GM12878 (cell line): ENCODE results near the gene LEFTY1. TPM values are rescaled to one million over a fixed set of nuclear protein-coding genes. Genes with fewer than 3 reads are reported as not detected.
A peak's percentile ranks its signal among the peaks of the same experiment; 100 is the strongest.

ENCODE experiments used
- ATF7 ChIP-seq: fragments of 450-650 bp; IDR thresholded peaks from 2 replicates; pipeline ENCODE4 v1.6.1; 2016; ENCODE audit warnings: low read depth, mild to moderate bottlenecking
- CBX5 ChIP-seq: sonication (generic); IDR thresholded peaks from 2 replicates; pipeline ENCODE4 v1.6.1; 2016; ENCODE audit warnings: low read depth, moderate library complexity, mild to moderate bottlenecking, inconsistent platforms
- EGR1 ChIP-seq, 2 experiments: IDR thresholded peaks; 1 replicate in 1 of 2; 2 replicates in 1 of 2; pipeline ENCODE4 v1.6.1; 2011 to 2012; ENCODE audit warnings: low read depth in 2 of 2, low read length in 2 of 2, borderline replicate concordance in 1 of 2, mild to moderate bottlenecking in 1 of 2, moderate library complexity in 1 of 2
- HDAC2 ChIP-seq: fragments of 200-600 bp; sonication (generic); IDR thresholded peaks from 2 replicates; pipeline ENCODE4 v1.6.1; 2017
- HSF1 ChIP-seq: fragments of 150-350 bp; IDR thresholded peaks from 2 replicates; pipeline ENCODE4 v1.6.1; 2014; ENCODE audit warnings: mild to moderate bottlenecking, low read depth, low read length
- IKZF1 ChIP-seq: fragments of 450-650 bp; conservative IDR thresholded peaks from 2 replicates; pipeline ENCODE4 v1.6.1; 2017; ENCODE audit warnings: antibody characterized with exemption, mild to moderate bottlenecking
- MAX ChIP-seq: IDR thresholded peaks from 2 replicates; pipeline ENCODE4 v1.6.1; 2012; ENCODE audit warnings: low read depth, low read length, improper control_type of control experiment
- MLLT1 ChIP-seq: fragments of 450-650 bp; IDR thresholded peaks from 2 replicates; pipeline ENCODE4 v1.6.1; 2016; ENCODE audit warnings: mild to moderate bottlenecking
- MXI1 ChIP-seq: fragments of 150-350 bp; IDR thresholded peaks from 2 replicates; pipeline ENCODE4 v1.6.1; 2011; ENCODE audit warnings: low read depth, mild to moderate bottlenecking, inconsistent platforms, low read length, improper control_type of control experiment
- NBN ChIP-seq: fragments of 450-650 bp; IDR thresholded peaks from 2 replicates; pipeline ENCODE4 v1.6.1; 2016
- NFYA ChIP-seq: IDR thresholded peaks from 2 replicates; pipeline ENCODE4 v1.6.1; 2011; ENCODE audit warnings: low read depth, mild to moderate bottlenecking, low read length, improper control_type of control experiment, borderline replicate concordance
- NR2F1 ChIP-seq: fragments of 450-650 bp; conservative IDR thresholded peaks from 2 replicates; pipeline ENCODE4 v1.6.1; 2017; ENCODE audit warnings: mild to moderate bottlenecking
- POLR2A ChIP-seq: IDR thresholded peaks from 2 replicates; pipeline ENCODE4 v1.6.1; 2011; ENCODE audit warnings: low read depth, mild to moderate bottlenecking, low read length
- RCOR1 ChIP-seq: conservative IDR thresholded peaks from 2 replicates; pipeline ENCODE4 v1.6.1; 2012; ENCODE audit warnings: low read depth, low read length, improper control_type of control experiment
- RELB ChIP-seq: fragments of 450-650 bp; IDR thresholded peaks from 2 replicates; pipeline ENCODE4 v1.6.1; 2017; ENCODE audit warnings: low read depth, mild to moderate bottlenecking, moderate library complexity
- SIX5 ChIP-seq: IDR thresholded peaks from 2 replicates; pipeline ENCODE4 v1.6.1; 2011; ENCODE audit warnings: mild to moderate bottlenecking, low read depth, low read length, moderate library complexity; ENCODE audit not compliant: severe bottlenecking
- SREBF2 ChIP-seq: IDR thresholded peaks from 2 replicates; pipeline ENCODE4 v1.6.1; 2012; ENCODE audit warnings: mild to moderate bottlenecking, low read length
- YBX1 ChIP-seq: fragments of 450-650 bp; IDR thresholded peaks from 2 replicates; pipeline ENCODE4 v1.6.1; 2016; ENCODE audit warnings: antibody characterized with exemption
- ZNF274 ChIP-seq: IDR thresholded peaks from one replicate; pipeline ENCODE4 v1.8.0; 2011; ENCODE audit not compliant: insufficient read length, insufficient read depth
- polyA plus RNA-seq, 11 experiments: library from polyadenylated mRNA; depleted of rRNA in 4 of 11; unstranded in 6 of 11; stranded (reverse) in 5 of 11; fragments of >200 nt; fragmentation: Nextera tagmentation in 4 of 11; fragmentation: Illumina TruSeq in 1 of 11; extraction: Ambion mirVana in 4 of 11; extraction: Trizol in 1 of 11; gene quantifications; 1 replicate in 1 of 11; 2 replicates in 10 of 11; pipeline versions ENCODE4 v1.2.1 to v1.2.3, GENCODE V29; 2011 to 2016; ENCODE audit warnings: inconsistent platforms in 2 of 11, missing spikeins in 2 of 11, low read depth in 1 of 11
- total RNA-seq, 4 experiments: library from RNA; depleted of rRNA in 3 of 4; stranded (reverse); fragments of >200 nt in 3 of 4; fragmentation: Illumina TruSeq in 1 of 4; extraction: Trizol in 1 of 4; gene quantifications; 2 replicates each; pipeline versions ENCODE4 v1.2.1 to v1.2.3, GENCODE V29; 2013 to 2021

LEFTY1 gene
- total and polyA plus RNA-seq, 10 of the 15 experiments (the other 5 are each of a cell fraction or from before 2014, with no cell fraction given): 0.06 TPM; not detected in 8

GRCh38 chr1:225882694-225883615, 6.0 kb downstream of the LEFTY1 start (continued):
- TF ChIP-seq IKZF1: 0 out of 2 replicates have a peak, but pooled peaks have one; percentile 3
- no peak for TF ChIP-seq ZNF274
- no peak for TF ChIP-seq NFYA
- no peak for TF ChIP-seq NBN
- 0 out of 2 replicates have a peak, but pooled peaks have one; percentile 1 for TF ChIP-seq MAX
- peak in 1 of 2 experiments; percentile 82; a peak in 2 of 3 replicates for TF ChIP-seq EGR1 (IDR thresholded peaks at IDR 0.05; ENCODE audit: borderline replicate concordance in 1 of 2, low read depth in 2 of 2, low read length in 2 of 2)
- TF ChIP-seq MXI1: no peak
- no peak for TF ChIP-seq ATF7
- TF ChIP-seq RCOR1: no peak
- no peak for TF ChIP-seq YBX1
- TF ChIP-seq HSF1: no peak
- no peak for TF ChIP-seq SREBF2
- TF ChIP-seq SIX5: no peak
- TF ChIP-seq CBX5: no peak
- no peak for TF ChIP-seq NR2F1
- TF ChIP-seq POLR2A: no peak
- no peak for TF ChIP-seq MLLT1
- no peak for TF ChIP-seq HDAC2
- TF ChIP-seq RELB: no peak
- TF ChIP-seq, all 136 proteins: peak for 6
